ENCODE data around the gene CCSER1. TPM values are rescaled to one million over a fixed set of nuclear protein-coding genes. Genes with fewer than 3 reads are reported as not detected.

Gene CCSER1
- total RNA-seq, 1 donor from 2014 or later: 11.9 TPM

DNA sequence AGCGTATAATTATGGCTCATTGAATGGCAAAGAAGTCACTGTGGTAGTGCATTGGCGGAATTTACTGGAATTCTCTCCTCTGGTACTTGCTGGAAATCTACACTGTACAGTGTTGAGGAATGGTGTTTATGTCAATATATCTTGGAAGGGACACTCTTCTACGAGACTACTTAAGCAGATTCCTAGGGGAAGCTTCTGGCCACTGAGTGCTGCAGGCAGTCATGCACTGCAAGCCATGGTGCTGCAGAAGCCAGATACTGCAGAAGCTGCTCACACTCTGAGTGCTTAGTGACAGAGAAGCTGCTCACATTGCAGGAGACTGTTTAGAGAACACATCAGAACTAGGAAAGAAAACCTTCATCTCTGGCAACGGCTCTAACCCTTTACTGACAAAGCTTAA lies 725.0 kb downstream of the CCSER1 start:
- no peaks in the 10 kb centered on the region for H3K4me1 Mint-ChIP-seq
- no peak overlapping the region for H3K27ac Mint-ChIP-seq (ENCODE audit: unreplicated experiment)
- H3K27me3 Mint-ChIP-seq (ENCODE audit: low read depth): no peaks in the 10 kb centered on the region
- no peaks in the 10 kb centered on the region for H3K9me3 Mint-ChIP-seq
- no peak for DNase-seq (ENCODE audit: low read depth, low spot score)
- TF ChIP-seq, protein P1, sequence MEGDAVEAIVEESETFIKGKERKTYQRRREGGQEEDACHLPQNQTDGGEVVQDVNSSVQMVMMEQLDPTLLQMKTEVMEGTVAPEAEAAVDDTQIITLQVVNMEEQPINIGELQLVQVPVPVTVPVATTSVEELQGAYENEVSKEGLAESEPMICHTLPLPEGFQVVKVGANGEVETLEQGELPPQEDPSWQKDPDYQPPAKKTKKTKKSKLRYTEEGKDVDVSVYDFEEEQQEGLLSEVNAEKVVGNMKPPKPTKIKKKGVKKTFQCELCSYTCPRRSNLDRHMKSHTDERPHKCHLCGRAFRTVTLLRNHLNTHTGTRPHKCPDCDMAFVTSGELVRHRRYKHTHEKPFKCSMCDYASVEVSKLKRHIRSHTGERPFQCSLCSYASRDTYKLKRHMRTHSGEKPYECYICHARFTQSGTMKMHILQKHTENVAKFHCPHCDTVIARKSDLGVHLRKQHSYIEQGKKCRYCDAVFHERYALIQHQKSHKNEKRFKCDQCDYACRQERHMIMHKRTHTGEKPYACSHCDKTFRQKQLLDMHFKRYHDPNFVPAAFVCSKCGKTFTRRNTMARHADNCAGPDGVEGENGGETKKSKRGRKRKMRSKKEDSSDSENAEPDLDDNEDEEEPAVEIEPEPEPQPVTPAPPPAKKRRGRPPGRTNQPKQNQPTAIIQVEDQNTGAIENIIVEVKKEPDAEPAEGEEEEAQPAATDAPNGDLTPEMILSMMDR (conservative IDR thresholded peaks at IDR 0.05): no peak
- H3K36me3 Mint-ChIP-seq (ENCODE audit: low read depth): no peaks in the 10 kb centered on the region
- H3K4me3 Mint-ChIP-seq: no peak overlapping the region

DNA sequence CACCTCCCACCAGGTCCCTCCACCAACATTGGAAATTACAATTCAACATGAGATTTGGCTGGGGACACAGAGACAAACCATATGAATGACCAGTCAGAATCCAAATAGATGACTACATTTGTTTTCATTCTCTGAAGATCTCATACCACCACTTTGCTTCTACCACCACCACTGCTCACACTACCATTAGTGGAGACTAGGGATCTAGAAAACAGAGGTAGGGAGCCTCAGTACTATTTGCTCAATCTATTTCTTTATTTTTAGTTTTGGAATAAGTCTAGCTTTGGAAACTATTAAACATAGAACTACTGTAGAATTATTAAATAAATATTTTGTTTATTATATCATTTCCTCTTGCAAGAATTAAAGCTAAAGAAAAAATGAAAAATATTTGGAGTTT lies 727.9 kb downstream of the CCSER1 start:
- TF ChIP-seq, protein P1 (conservative IDR thresholded peaks at IDR 0.05): no peak
- DNase-seq (ENCODE audit: low read depth, low spot score): no peak
- H3K9me3 Mint-ChIP-seq: no peaks in the 10 kb centered on the region
- no peaks in the 10 kb centered on the region for H3K36me3 Mint-ChIP-seq (ENCODE audit: low read depth)
- H3K4me1 Mint-ChIP-seq: no peaks in the 10 kb centered on the region
- H3K27ac Mint-ChIP-seq (ENCODE audit: unreplicated experiment): no peak overlapping the region
- no peaks in the 10 kb centered on the region for H3K27me3 Mint-ChIP-seq (ENCODE audit: low read depth)
- H3K4me3 Mint-ChIP-seq: no peak overlapping the region

DNA sequence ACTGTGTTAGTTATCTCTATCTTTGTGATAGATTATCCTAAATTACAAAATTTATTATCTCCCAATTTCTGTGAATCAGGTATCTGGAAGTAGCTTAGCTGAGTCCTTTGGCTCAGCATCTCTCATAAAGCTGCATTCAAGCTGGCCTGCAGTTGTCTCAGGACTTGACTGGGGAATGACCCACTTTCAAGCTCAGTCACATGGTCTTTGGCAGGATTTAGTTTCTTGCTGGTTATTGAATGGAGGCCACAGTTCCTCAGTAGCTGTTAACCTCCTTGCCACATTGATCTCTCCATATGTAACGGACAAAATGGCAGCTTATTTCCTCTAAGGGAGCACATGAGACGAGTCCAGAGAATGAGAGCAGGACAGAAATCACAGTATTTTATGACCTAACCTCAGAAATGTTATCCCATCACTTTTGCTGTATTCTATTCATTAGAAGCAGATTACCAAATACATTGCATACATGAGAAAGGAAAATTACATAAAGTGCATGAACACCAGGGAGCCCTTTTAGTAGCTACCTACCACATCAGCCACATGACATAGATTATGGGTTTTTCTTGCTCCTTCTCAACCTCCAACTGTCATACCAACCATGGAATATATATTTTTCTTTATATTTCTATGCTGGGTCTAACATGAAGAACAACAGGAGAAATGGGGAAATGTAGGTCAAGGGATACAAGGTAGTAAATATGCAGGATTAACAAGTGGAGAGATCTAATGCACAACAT lies 730.1 kb downstream of the CCSER1 start:
- no peak for DNase-seq (ENCODE audit: low read depth, low spot score)
- no peak overlapping the region for H3K4me3 Mint-ChIP-seq
- H3K4me1 Mint-ChIP-seq: no peaks in the 10 kb centered on the region
- H3K27me3 Mint-ChIP-seq (ENCODE audit: low read depth): no peaks in the 10 kb centered on the region
- H3K27ac Mint-ChIP-seq (ENCODE audit: unreplicated experiment): no peak overlapping the region
- TF ChIP-seq, protein P1 (conservative IDR thresholded peaks at IDR 0.05): no peak
- H3K36me3 Mint-ChIP-seq (ENCODE audit: low read depth): no peaks in the 10 kb centered on the region
- H3K9me3 Mint-ChIP-seq: no peaks in the 10 kb centered on the region

DNA sequence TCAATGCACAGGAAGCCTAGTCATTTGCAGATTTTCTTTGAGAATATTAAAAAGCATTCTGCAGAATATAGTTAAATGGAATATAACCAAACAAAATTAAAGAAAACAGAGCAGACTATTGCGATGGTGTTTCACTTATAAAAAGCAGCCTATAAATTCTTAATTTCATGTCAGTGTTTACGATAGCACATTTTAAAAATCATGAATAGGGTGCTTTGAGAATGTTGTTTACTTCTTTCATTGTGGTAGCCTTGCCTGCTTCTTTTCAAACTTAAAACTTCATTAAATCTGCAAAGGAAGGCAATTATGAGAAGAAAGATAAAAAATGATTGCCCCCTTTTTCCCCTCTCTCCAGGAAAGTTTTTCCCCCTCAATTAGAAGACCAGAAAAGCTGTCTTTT lies 748.6 kb downstream of the CCSER1 start:
- TF ChIP-seq, protein P1 (conservative IDR thresholded peaks at IDR 0.05): no peak
- Mint-ChIP-seq H3K36me3 (ENCODE audit: low read depth) (no peaks in the 10 kb centered on the region), H3K27ac (ENCODE audit: unreplicated experiment) (no peak overlapping the region), H3K4me3 (no peak overlapping the region), H3K4me1 (no peaks in the 10 kb centered on the region), H3K9me3 (no peaks in the 10 kb centered on the region), H3K27me3 (ENCODE audit: low read depth) (no peaks in the 10 kb centered on the region)
- no peak for DNase-seq (ENCODE audit: low read depth, low spot score)

DNA sequence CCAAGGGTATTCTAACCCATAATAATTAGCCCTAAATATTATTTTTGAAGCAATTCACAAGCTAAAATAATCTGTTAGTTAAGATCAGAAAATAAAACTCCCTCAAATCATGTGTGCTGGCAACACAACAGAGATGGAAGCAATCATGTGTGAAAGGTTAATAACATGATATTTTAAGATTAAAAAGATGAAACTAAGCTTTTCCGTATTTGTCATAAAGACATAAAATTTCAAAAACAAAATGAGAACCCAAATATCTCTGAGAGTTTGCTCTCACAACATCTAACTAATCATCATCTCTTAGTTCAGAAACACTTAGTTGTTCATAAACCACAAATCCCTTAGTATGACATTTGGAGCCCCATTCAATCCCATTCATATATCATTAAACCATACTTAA lies 749.1 kb downstream of the CCSER1 start:
- Mint-ChIP-seq H3K36me3 (ENCODE audit: low read depth) (no peaks in the 10 kb centered on the region), H3K27ac (ENCODE audit: unreplicated experiment) (no peak overlapping the region), H3K4me3 (no peak overlapping the region), H3K9me3 (no peaks in the 10 kb centered on the region), H3K4me1 (no peaks in the 10 kb centered on the region), H3K27me3 (ENCODE audit: low read depth) (no peaks in the 10 kb centered on the region)
- TF ChIP-seq, protein P1 (conservative IDR thresholded peaks at IDR 0.05): no peak
- no peak for DNase-seq (ENCODE audit: low read depth, low spot score)
